Esophagus (tissue), 2 donors: Measurements from ENCODE around the gene IFTAP. TPM values are rescaled to one million over a fixed set of nuclear protein-coding genes. Genes with fewer than 3 reads are reported as not detected.
"Not testable (repeated sequence)": the region's sequence is repeated elsewhere in the genome, so short reads cannot be mapped to it uniquely, and the experiment has no call there.

Experiments used
- H3K27ac ChIP-seq, 2 donors: one replicate each; pipeline ENCODE4 v1.5.1; 2013; ENCODE audit warnings: low read depth in 2 of 2, mild to moderate bottlenecking in 2 of 2, inconsistent platforms in 1 of 2, low read length in 1 of 2, moderate library complexity in 1 of 2
- H3K27me3 ChIP-seq, 2 donors: one replicate each; pipeline ENCODE4 v1.6.1; 2013; ENCODE audit warnings: low read length in 2 of 2, control low read depth in 1 of 2, mild to moderate bottlenecking in 1 of 2; ENCODE audit not compliant: insufficient read depth in 2 of 2, control insufficient read depth in 1 of 2
- H3K36me3 ChIP-seq, 2 donors: one replicate each; pipeline ENCODE4 v1.6.1; 2013; ENCODE audit warnings: low read length in 1 of 2; ENCODE audit not compliant: control insufficient read depth in 2 of 2, insufficient read depth in 2 of 2
- H3K4me1 ChIP-seq, 2 donors: one replicate each; pipeline ENCODE4 v1.6.1; 2013; ENCODE audit warnings: low read length in 1 of 2; ENCODE audit not compliant: control insufficient read depth in 2 of 2, insufficient read depth in 2 of 2
- H3K4me3 ChIP-seq, 2 donors: one replicate each; pipeline ENCODE4 v1.5.1; 2013; ENCODE audit warnings: low read length in 2 of 2, mild to moderate bottlenecking in 2 of 2, low read depth in 1 of 2, moderate library complexity in 1 of 2
- H3K9me3 ChIP-seq, 2 donors: one replicate each; pipeline ENCODE4 v1.6.1; 2013; ENCODE audit warnings: mild to moderate bottlenecking in 2 of 2, low read depth in 1 of 2, low read length in 1 of 2, moderate library complexity in 1 of 2; ENCODE audit not compliant: control insufficient read depth in 2 of 2, insufficient read depth in 1 of 2
- WGBS, 2 donors: extraction: QIAGEN DNeasy Blood & Tissue Kit; methylation state at CpG; one replicate each; pipeline ENCODE4 v1.1.7; 2013; 5-methylcytosine and 5-hydroxymethylcytosine counted together
- polyA plus RNA-seq, 2 donors: library from polyadenylated mRNA; stranded (reverse); fragments of 200-250 nt; gene quantifications; one replicate each; pipeline ENCODE4 v1.2.3, GENCODE V29; 2013
- donor health status: healthy with polysubstance abuse.
- donor health status: Bipolar disorder and iron deficiency.

IFTAP gene
- polyA plus RNA-seq, 2 donors = 10.6 to 11.9 TPM

DNA sequence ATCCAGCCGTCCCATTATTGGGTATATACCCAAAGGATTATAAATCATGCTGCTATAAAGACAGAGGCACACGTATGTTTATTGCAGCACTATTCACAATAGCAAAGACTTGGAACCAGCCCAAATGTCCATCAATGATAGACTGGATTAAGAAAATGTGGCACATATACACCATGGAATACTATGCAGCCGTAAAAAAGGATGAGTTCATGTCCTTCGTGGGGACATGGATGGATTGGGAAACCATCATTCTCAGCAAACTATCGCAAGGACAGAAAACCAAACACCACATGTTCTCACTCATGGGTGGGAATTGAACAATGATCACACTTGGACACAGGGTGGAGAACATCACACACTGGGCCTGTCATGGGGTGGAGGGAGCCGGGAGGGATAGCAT lies 85.2 kb downstream of the IFTAP start:
- not testable (repeated sequence) for H3K27me3 ChIP-seq, H3K4me1 ChIP-seq, H3K9me3 ChIP-seq, H3K36me3 ChIP-seq, H3K4me3 ChIP-seq, H3K27ac ChIP-seq
- 87 to 90% methylated on average over 6 of the region's 6 CpGs for whole genome bisulfite sequencing, 2 donors

GRCh38 chr11:36683818-36684217 lies 89.5 kb downstream of the IFTAP start:
- no peaks in the 10 kb centered on the region for H3K36me3 ChIP-seq
- H3K4me3 ChIP-seq = no peak overlapping the region
- 91 to 95% methylated on average over 1 of the region's 1 CpG for WGBS, 2 donors
- H3K4me1 ChIP-seq = no peaks in the 10 kb centered on the region
- no peak overlapping the region for H3K27ac ChIP-seq
- no peaks in the 10 kb centered on the region for H3K27me3 ChIP-seq
- no peaks in the 10 kb centered on the region for H3K9me3 ChIP-seq

DNA sequence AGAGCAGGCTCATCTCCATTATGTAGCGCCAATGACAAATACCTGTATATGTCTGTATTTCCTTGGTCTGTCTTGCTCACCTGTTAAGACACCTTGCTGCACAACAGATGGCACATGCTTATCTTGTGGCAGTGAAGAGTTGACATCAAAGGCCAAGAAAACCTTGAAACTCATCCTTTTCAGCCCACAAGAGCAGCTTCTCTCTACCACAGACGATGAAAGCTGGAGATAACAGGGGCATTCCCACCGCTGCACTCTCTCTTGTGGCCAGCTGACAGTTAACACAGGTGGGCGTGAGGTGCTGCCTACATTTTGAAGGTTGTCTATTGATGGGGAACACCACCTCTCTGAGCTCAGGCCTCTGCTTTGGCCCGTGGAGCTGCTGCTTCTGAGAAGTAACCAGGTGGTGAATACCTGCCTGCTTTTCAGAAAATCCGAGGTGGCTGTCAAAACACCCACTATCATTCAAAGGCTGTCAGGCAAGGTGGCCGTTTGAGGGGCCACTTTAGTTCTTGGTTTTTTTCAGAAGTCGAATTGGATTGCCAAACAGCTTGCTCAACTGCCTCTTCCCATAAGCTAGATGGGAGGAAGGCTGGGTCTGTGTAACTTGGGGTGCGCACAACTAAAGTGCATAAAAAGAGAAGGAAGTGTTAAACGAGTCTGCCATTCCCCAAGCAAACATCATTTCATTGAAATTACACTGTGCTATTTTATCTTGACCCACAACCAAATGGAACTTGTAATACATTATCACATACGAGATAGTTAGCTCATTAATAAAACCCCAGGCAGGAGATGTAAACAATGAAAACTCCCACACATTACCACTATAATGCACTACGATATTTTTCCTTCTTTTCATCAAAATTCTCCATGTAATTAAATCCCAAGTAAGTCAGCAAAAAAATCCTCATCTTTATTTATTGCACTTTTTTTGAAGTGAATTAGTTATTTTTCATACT lies 90.8 kb downstream of the IFTAP start:
- no peak overlapping the region for H3K27ac ChIP-seq
- H3K4me1 ChIP-seq = no peaks in the 10 kb centered on the region
- 44 to 55% methylated on average over 12 of the region's 12 CpGs for WGBS, 2 donors
- H3K4me3 ChIP-seq = no peak overlapping the region
- no peaks in the 10 kb centered on the region for H3K9me3 ChIP-seq
- H3K27me3 ChIP-seq = no peaks in the 10 kb centered on the region
- no peaks in the 10 kb centered on the region for H3K36me3 ChIP-seq

GRCh38 chr11:36688132-36688531 lies 93.8 kb downstream of the IFTAP start:
- Histone ChIP-seq H3K9me3 (no peaks in the 10 kb centered on the region), H3K27ac (no peak overlapping the region), H3K4me3 (no peak overlapping the region), H3K4me1 (no peaks in the 10 kb centered on the region), H3K27me3 (no peaks in the 10 kb centered on the region), H3K36me3 (no peaks in the 10 kb centered on the region)
- WGBS, 2 donors = 40 to 44% methylated on average over 2 of the region's 2 CpGs

DNA sequence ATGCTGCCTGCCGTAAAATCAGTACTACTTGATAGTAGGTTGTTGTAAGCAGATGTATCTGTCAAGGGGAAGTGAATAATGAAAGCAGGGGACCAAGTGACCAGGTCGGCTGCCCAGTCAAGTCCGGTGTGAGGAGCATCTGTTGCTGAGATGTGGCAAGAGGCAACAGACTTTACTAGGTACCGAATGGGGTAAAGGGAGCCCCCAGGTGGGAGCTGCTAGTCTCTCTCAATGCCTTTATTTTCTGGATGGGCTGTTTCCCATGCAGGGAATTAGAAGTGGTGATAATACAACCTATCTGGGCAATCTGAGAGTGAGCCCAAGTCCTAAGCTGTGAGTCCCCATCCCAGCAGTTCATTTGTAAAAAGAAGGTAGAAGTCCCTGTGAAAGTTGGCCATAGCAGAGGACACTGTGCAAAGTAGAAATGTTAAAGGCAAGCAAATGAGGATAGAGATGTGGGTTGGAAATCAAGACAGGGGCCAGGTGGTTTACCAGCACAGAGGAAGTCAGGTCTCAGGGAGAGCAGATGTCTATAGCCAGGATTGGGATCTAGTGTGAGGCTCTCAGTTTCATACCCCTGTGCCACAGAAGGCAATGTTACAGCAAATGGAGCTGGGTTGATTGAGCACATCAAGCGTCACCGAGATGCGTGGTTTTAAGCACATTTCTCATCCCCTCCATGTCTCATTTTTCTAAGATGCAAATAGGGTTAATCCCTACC lies 94.4 kb downstream of the IFTAP start:
- Histone ChIP-seq H3K27me3 (no peaks in the 10 kb centered on the region), H3K9me3 (no peaks in the 10 kb centered on the region), H3K27ac (no peak overlapping the region), H3K4me3 (no peak overlapping the region), H3K4me1 (no peaks in the 10 kb centered on the region), H3K36me3 (no peaks in the 10 kb centered on the region)
- 77 to 78% methylated on average over 7 of the region's 7 CpGs for WGBS, 2 donors

GRCh38 chr11:36689442-36689841 lies 95.1 kb downstream of the IFTAP start:
- H3K27ac ChIP-seq = no peak overlapping the region
- WGBS, 2 donors = 86 to 91% methylated on average over 4 of the region's 4 CpGs
- H3K4me3 ChIP-seq = no peak overlapping the region
- no peaks in the 10 kb centered on the region for H3K4me1 ChIP-seq
- H3K27me3 ChIP-seq = no peaks in the 10 kb centered on the region
- no peaks in the 10 kb centered on the region for H3K36me3 ChIP-seq
- no peaks in the 10 kb centered on the region for H3K9me3 ChIP-seq

GRCh38 chr11:36692704-36693103 lies 98.4 kb downstream of the IFTAP start:
- Histone ChIP-seq H3K4me1 (no peaks in the 10 kb centered on the region), H3K4me3 (no peak overlapping the region), H3K27me3 (no peaks in the 10 kb centered on the region), H3K9me3 (no peaks in the 10 kb centered on the region), H3K27ac (no peak overlapping the region), H3K36me3 (no peaks in the 10 kb centered on the region)
- 69 to 70% methylated on average over 1 of the region's 1 CpG for WGBS, 2 donors

DNA sequence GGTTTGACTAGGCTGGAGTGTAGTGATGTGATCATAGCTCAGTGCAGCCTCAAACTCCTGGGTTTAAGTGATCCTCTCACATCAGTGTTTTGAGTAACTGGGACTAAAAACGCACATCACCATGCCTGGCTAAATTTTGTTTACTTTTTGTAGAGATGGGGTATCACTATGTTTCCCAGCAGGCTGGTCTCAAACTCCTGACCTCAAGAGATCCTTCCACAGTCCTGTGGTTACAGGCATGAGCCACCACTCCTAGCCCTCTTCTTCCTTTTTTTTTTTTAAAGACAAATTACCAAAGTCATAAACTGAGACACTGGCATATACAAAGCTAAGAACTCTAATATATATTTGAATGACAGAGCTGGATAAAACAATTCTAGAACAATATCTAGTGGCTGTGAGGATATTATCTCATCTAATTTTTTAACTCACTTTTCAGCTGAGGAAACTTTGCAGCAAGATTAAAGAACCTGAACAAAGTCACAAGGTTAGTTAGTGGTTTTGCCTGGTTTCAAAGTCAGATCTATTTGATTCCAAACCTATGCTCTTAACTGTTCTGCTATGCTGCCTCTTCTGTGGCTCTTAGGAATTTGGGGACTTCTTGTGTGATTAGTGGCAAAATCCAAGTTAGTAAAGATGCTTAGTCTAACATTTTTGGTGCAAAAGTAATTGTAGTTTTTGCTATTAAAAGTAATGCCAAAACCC lies 99.0 kb downstream of the IFTAP start:
- Histone ChIP-seq H3K36me3 (no peaks in the 10 kb centered on the region), H3K27ac (no peak overlapping the region), H3K9me3 (no peaks in the 10 kb centered on the region), H3K4me1 (no peaks in the 10 kb centered on the region), H3K4me3 (no peak overlapping the region), H3K27me3 (no peaks in the 10 kb centered on the region)
- WGBS, 2 donors = 51 to 65% methylated on average over 1 of the region's 1 CpG

DNA sequence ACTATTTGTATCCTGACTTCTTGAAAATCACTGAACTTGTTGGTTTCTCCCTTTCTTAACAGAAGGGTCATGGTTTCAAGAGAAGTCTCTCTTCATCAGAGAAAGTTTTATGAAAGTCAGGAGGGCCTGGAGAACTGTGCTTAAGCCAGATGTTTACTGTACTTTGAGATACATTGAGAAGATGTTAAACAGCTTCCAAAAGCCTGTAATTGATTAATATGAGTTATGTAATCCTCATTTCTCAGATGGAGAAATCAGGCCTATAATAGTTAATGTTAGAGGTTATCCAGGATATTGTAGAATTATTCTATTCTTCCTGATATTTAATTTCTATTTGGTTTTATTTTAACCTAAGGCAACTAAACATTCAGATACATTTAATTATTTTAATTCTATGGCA lies 100.8 kb downstream of the IFTAP start:
- Histone ChIP-seq H3K36me3 (no peaks in the 10 kb centered on the region), H3K4me1 (no peaks in the 10 kb centered on the region), H3K4me3 (no peak overlapping the region), H3K9me3 (no peaks in the 10 kb centered on the region), H3K27ac (no peak overlapping the region), H3K27me3 (no peaks in the 10 kb centered on the region)
